22Rv1 (cell line): ENCODE results near the gene GRK3.

Experiments
- CTCF ChIP-seq: fragments of 450-650 bp; IDR thresholded peaks from 2 replicates; pipeline ENCODE4 v1.5.1; 2017; ENCODE audit warnings: mild to moderate bottlenecking
- ZFX ChIP-seq: fragments of 450-650 bp; IDR thresholded peaks from 2 replicates; pipeline ENCODE4 v1.6.1; 2017; ENCODE audit warnings: antibody characterized with exemption, borderline replicate concordance

- TF ChIP-seq CTCF, result no peak
- no peak for TF ChIP-seq ZFX
Measured at GRCh38 chr22:25698978-25699377, 134.5 kb downstream of the GRK3 start.
